IMR-90 (cell line): ENCODE results near the gene PHOSPHO2. TPM values are rescaled to one million over a fixed set of nuclear protein-coding genes. Genes with fewer than 3 reads are reported as not detected.

Source experiments
- ATAC-seq: fragments of 200-7000 bp; cut with Tn5 transposase; 2 replicates; pipeline ENCODE4 v1.9.1; 2020; ENCODE audit warnings: low read depth, mild to moderate bottlenecking, moderate library complexity
- BruUV-seq: library from RNA; stranded (reverse); fragments of 400-500 nt; replicated peaks from 2 replicates; lab custom pipeline; 2021; lab: Mats Ljungman, UMichigan
- CTCF ChIA-PET: fragments of 300-600 bp; formaldehyde crosslinking; extraction: SDS; loops from one replicate; lab custom pipeline; 2021; ENCODE audit warnings: antibody characterized with exemption; lab: Yijun Ruan, JAX
- POLR2A ChIA-PET: fragments of 300-600 bp; sonication (Branson Sonifier 250); formaldehyde crosslinking; loops from one replicate; lab custom pipeline; 2022; ENCODE audit warnings: antibody characterized with exemption; ENCODE audit not compliant: unreplicated experiment; lab: Charles Lee
- DNase-seq: peaks from one replicate; pipeline ENCODE4 v3.0.0; 2013
- H2AFZ ChIP-seq: replicated peaks from 2 replicates; pipeline ENCODE3; 2013; ENCODE audit warnings: low read length, mild to moderate bottlenecking; ENCODE audit not compliant: poor library complexity
- H2AK5ac ChIP-seq: 2 replicates; pipeline ENCODE4 v1.6.1; 2013; ENCODE audit warnings: low read depth, low read length, inconsistent platforms
- H2AK9ac ChIP-seq: replicated peaks from 2 replicates; pipeline ENCODE3; 2013; ENCODE audit warnings: mild to moderate bottlenecking, low read depth, low read length, moderate library complexity; ENCODE audit not compliant: poor library complexity
- H2BK120ac ChIP-seq: 2 replicates; pipeline ENCODE4 v1.6.1; 2013; ENCODE audit warnings: low read depth, low read length, inconsistent platforms
- H2BK15ac ChIP-seq: 3 replicates; pipeline ENCODE4 v1.6.1; 2013; ENCODE audit warnings: low read depth, low read length, inconsistent platforms
- H2BK20ac ChIP-seq: 2 replicates; pipeline ENCODE4 v1.6.1; 2013; ENCODE audit warnings: low read depth, mild to moderate bottlenecking, inconsistent platforms, low read length, moderate library complexity
- H2BK5ac ChIP-seq: 2 replicates; pipeline ENCODE4 v1.6.1; 2013; ENCODE audit warnings: mild to moderate bottlenecking, low read depth, low read length, inconsistent platforms; ENCODE audit not compliant: poor library complexity, severe bottlenecking
- H3K14ac ChIP-seq: replicated peaks from 2 replicates; pipeline ENCODE4 v1.6.1; 2013; ENCODE audit warnings: low read depth, low read length, inconsistent platforms
- H3K18ac ChIP-seq: 2 replicates; pipeline ENCODE4 v1.6.1; 2013; ENCODE audit warnings: low read depth, low read length, control low read depth
- H3K23ac ChIP-seq: 2 replicates; pipeline ENCODE4 v1.6.1; 2013; ENCODE audit warnings: low read depth, low read length, inconsistent platforms
- H3K27ac ChIP-seq: 2 replicates; pipeline ENCODE4 v1.5.1; 2013; ENCODE audit warnings: mild to moderate bottlenecking, control low read depth, low read length; ENCODE audit not compliant: insufficient read depth
- H3K27me3 ChIP-seq: 2 replicates; pipeline ENCODE4 v1.6.1; 2013; ENCODE audit warnings: low read length; ENCODE audit not compliant: control insufficient read depth, insufficient read depth
- H3K36me3 ChIP-seq: 2 replicates; pipeline ENCODE4 v1.6.1; 2013; ENCODE audit warnings: low read length, mixed read lengths; ENCODE audit not compliant: control insufficient read depth, insufficient read depth
- H3K4ac ChIP-seq: 2 replicates; pipeline ENCODE4 v1.6.1; 2013; ENCODE audit warnings: low read depth, low read length, inconsistent platforms
- H3K4me1 ChIP-seq: 2 replicates; pipeline ENCODE4 v1.6.1; 2013; ENCODE audit warnings: low read length, mixed read lengths; ENCODE audit not compliant: control insufficient read depth, insufficient read depth
- H3K4me2 ChIP-seq: 2 replicates; pipeline ENCODE4 v1.6.1; 2013; ENCODE audit warnings: low read depth, mild to moderate bottlenecking, control low read depth, low read length, moderate library complexity
- H3K4me3 ChIP-seq: 2 replicates; pipeline ENCODE4 v1.5.1; 2013; ENCODE audit warnings: low read depth, mild to moderate bottlenecking, control low read depth, low read length, moderate library complexity; ENCODE audit not compliant: insufficient read depth
- H3K56ac ChIP-seq: 2 replicates; pipeline ENCODE4 v1.6.1; 2013; ENCODE audit warnings: low read length, inconsistent platforms; ENCODE audit not compliant: insufficient read depth; ENCODE audit errors: extremely low read depth
- H3K79me1 ChIP-seq, 2 experiments: 2 replicates each; pipeline ENCODE4 v1.6.1; 2013; ENCODE audit warnings: low read length in 2 of 2, inconsistent platforms in 1 of 2, low read depth in 1 of 2
- H3K9ac ChIP-seq: 2 replicates; pipeline ENCODE4 v1.6.1; 2013; ENCODE audit warnings: low read depth, low read length, control low read depth
- H3K9me1 ChIP-seq: 2 replicates; pipeline ENCODE4 v1.6.1; 2013; ENCODE audit warnings: low read length, inconsistent platforms; ENCODE audit not compliant: insufficient read depth
- H3K9me3 ChIP-seq: 2 replicates; pipeline ENCODE4 v1.6.1; 2013; ENCODE audit warnings: low read length; ENCODE audit not compliant: control insufficient read depth, insufficient read depth
- H4K20me1 ChIP-seq: 2 replicates; pipeline ENCODE4 v1.6.1; 2013; ENCODE audit warnings: low read length, inconsistent platforms; ENCODE audit not compliant: insufficient read depth
- H4K5ac ChIP-seq: 2 replicates; pipeline ENCODE4 v1.6.1; 2013; ENCODE audit warnings: mild to moderate bottlenecking, low read depth, low read length, control low read depth
- H4K8ac ChIP-seq, 2 experiments: 2 replicates each; pipeline ENCODE4 v1.6.1; 2013; ENCODE audit warnings: low read depth in 2 of 2, low read length in 2 of 2, control low read depth in 1 of 2, inconsistent platforms in 1 of 2
- H4K91ac ChIP-seq: 2 replicates; pipeline ENCODE4 v1.6.1; 2013; ENCODE audit warnings: low read depth, low read length, inconsistent platforms; ENCODE audit not compliant: insufficient read depth
- FOS ChIP-seq: fragments of 150-350 bp; IDR thresholded peaks from 2 replicates; pipeline ENCODE4 v1.6.1; 2016; ENCODE audit warnings: low read depth, low read length
- MXI1 ChIP-seq: IDR thresholded peaks from 2 replicates; pipeline ENCODE4 v1.6.1; 2012; ENCODE audit warnings: low read depth, mild to moderate bottlenecking, low read length, moderate library complexity, borderline replicate concordance
- RCOR1 ChIP-seq: IDR thresholded peaks from 2 replicates; pipeline ENCODE4 v1.6.1; 2012; ENCODE audit warnings: mild to moderate bottlenecking, low read length, improper control_type of control experiment; ENCODE audit not compliant: insufficient replicate concordance
- WGBS, 2 experiments: methylation state at CpG; one replicate each; pipeline versions ENCODE4 v1.1.5 to v1.1.7; 2013; ENCODE audit warnings: missing lambda C conversion rate in 2 of 2; ENCODE audit not compliant: insufficient read length in 1 of 2; ENCODE audit errors: extremely low coverage in 2 of 2; 5-methylcytosine and 5-hydroxymethylcytosine counted together
- dilution Hi-C: fragments of 300-500 bp; cut with HindIII; formaldehyde crosslinking; loops from one replicate; pipeline ENCODE4 v1.14.3; 2018; ENCODE audit warnings: low sequenced_read_pairs; ENCODE audit not compliant: unreplicated experiment
- in situ Hi-C: fragments of 300-500 bp; cut with MboI; formaldehyde crosslinking; loops from 3 replicates; pipeline ENCODE4 v1.14.3; 2019; ENCODE audit warnings: low sequenced_read_pairs, inconsistent platforms, mixed read lengths
- intact Hi-C: fragments of 100-400 bp; cut with micrococcal nuclease; formaldehyde crosslinking; loops from 2 replicates; pipeline ENCODE4 v1.10.0; 2022
- polyA plus RNA-seq, 3 experiments: library from polyadenylated mRNA; depleted of rRNA; stranded (reverse); fragments of >200 nt; gene quantifications; 2 replicates each; pipeline ENCODE4 v1.2.3, GENCODE V29; 2012; ENCODE audit warnings: low replicate concordance in 1 of 3
- total RNA-seq: library from RNA; depleted of rRNA; stranded (reverse); fragments of >200 nt; gene quantifications from 2 replicates; pipeline ENCODE4 v1.2.3, GENCODE V29; 2012

Gene PHOSPHO2
- total and polyA plus RNA-seq, 2 of the 4 experiments (the other 2 are of a cell fraction): 0.48 to 0.54 TPM

DNA sequence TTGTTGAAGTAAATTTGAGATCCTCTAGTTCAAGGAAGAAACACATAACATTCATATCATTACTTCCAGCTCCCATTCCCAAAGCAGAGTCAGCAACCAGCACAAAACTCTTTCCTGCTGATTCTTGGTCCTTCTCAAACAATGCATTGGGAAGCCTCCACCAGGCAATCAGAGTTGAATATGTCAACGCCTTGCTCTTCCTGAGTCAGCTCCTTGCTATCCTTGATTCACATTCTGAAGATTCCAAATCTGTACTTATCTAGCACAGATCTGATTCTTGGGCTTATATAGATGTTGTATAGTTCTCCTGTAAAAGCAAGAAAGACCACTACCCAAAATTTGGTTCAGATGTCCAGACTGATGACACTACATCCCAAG lies 29.7 kb upstream of the PHOSPHO2 start:
- no peak overlapping the region for H2AFZ ChIP-seq
- dilution Hi-C loops: no loop called here
- H2AK9ac ChIP-seq: no peak overlapping the region
- no peak overlapping the region for H2AK5ac ChIP-seq
- H3K4me1 ChIP-seq: 0 out of 2 replicates have a peak, but pooled peaks cover 2% of the 10 kb centered on the region
- H3K27ac ChIP-seq: no peak overlapping the region
- DNase-seq: peak; percentile 15
- no peak overlapping the region for H3K18ac ChIP-seq
- H3K14ac ChIP-seq: no peak overlapping the region
- H3K23ac ChIP-seq: no peak overlapping the region
- H3K9me1 ChIP-seq: no peaks in the 10 kb centered on the region
- no peaks in the 10 kb centered on the region for H3K36me3 ChIP-seq
- intact Hi-C loops: no loop called here
- H2BK15ac ChIP-seq: no peak overlapping the region
- H3K9ac ChIP-seq: no peak overlapping the region
- no peak overlapping the region for H3K56ac ChIP-seq
- no peak overlapping the region for H4K5ac ChIP-seq
- H3K27me3 ChIP-seq: peaks cover 2% of the 10 kb centered on the region; the same call in 1 of the 2 replicates
- H4K91ac ChIP-seq: no peak overlapping the region
- H2BK20ac ChIP-seq: no peak overlapping the region
- H3K9me3 ChIP-seq: no peaks in the 10 kb centered on the region
- no peaks in the 10 kb centered on the region for H3K79me1 ChIP-seq
- H4K8ac ChIP-seq: no peak overlapping the region
- H2BK120ac ChIP-seq: no peak overlapping the region
- ATAC-seq: peak; percentile 75
- no peak overlapping the region for H2BK5ac ChIP-seq
- no TSS peak for BruUV-seq
- POLR2A ChIA-PET: no interaction called here
- no peak overlapping the region for H3K4me3 ChIP-seq
- no peaks in the 10 kb centered on the region for H4K20me1 ChIP-seq
- in situ Hi-C loops: no loop called here
- CTCF ChIA-PET: interaction anchor here (0.6 kb wide), 1 partner anchor 81 kb away, joined by 4 read pairs; no protein-coding TSS in a partner anchor
- TF ChIP-seq RCOR1 (no peak), FOS (no peak), MXI1 (no peak)
- no peak overlapping the region for H3K4ac ChIP-seq
- no peak overlapping the region for H3K4me2 ChIP-seq
- WGBS, 2 experiments: no CpG with 5 or more reads among the region's 1 CpG
